HepG2 (cell line): Measurements from ENCODE around the gene NDUFB3. TPM values are rescaled to one million over a fixed set of nuclear protein-coding genes. Genes with fewer than 3 reads are reported as not detected.

Source experiments
- ELF1 ChIP-seq: sonication (generic); formaldehyde crosslinking; IDR thresholded peaks from 2 replicates; pipeline ENCODE4 v1.4.0; 2020; ENCODE audit warnings: missing genetic modification reagents
- ERF ChIP-seq: IDR thresholded peaks from 2 replicates; pipeline ENCODE4 v1.6.1; 2018; ENCODE audit warnings: missing biosample characterization, missing genetic modification reagents
- KLF11 ChIP-seq: IDR thresholded peaks from 2 replicates; pipeline ENCODE4 v1.6.1; 2016; ENCODE audit warnings: missing compliant biosample characterization
- MYC ChIP-seq: sonication (generic); formaldehyde crosslinking; IDR thresholded peaks from 2 replicates; pipeline ENCODE4 v1.9.0; 2021; ENCODE audit warnings: missing genetic modification reagents, borderline replicate concordance
- MYNN ChIP-seq: sonication (generic); formaldehyde crosslinking; IDR thresholded peaks from 2 replicates; pipeline ENCODE4 v1.4.0; 2020; ENCODE audit warnings: mild to moderate bottlenecking, low read depth, missing genetic modification reagents
- PITX1 ChIP-seq: sonication (generic); formaldehyde crosslinking; IDR thresholded peaks from 2 replicates; pipeline ENCODE4 v1.5.1; 2020; ENCODE audit warnings: mild to moderate bottlenecking, missing genetic modification reagents
- THAP8 ChIP-seq: sonication (generic); formaldehyde crosslinking; IDR thresholded peaks from 2 replicates; pipeline ENCODE4 v1.5.1; 2020; ENCODE audit warnings: missing genetic modification reagents, mild to moderate bottlenecking, borderline replicate concordance
- USF2 ChIP-seq, 2 experiments: sonication (generic) in 1 of 2; formaldehyde crosslinking in 1 of 2; IDR thresholded peaks; 2 replicates each; pipeline versions ENCODE4 v1.5.1 to v1.6.1; 2011 to 2020; ENCODE audit warnings: borderline replicate concordance in 1 of 2, low read depth in 1 of 2, low read length in 1 of 2, mild to moderate bottlenecking in 1 of 2, missing genetic modification reagents in 1 of 2, moderate library complexity in 1 of 2
- ZFP90 ChIP-seq: sonication (generic); formaldehyde crosslinking; IDR thresholded peaks from 2 replicates; pipeline ENCODE4 v1.8.0; 2022; ENCODE audit warnings: missing genetic modification reagents, mild to moderate bottlenecking, inconsistent platforms, borderline replicate concordance
- ZNF205 ChIP-seq: IDR thresholded peaks from 2 replicates; pipeline ENCODE4 v1.6.1; 2018; ENCODE audit warnings: missing biosample characterization, missing genetic modification reagents
- ZNF317 ChIP-seq: sonication (generic); formaldehyde crosslinking; IDR thresholded peaks from 2 replicates; pipeline ENCODE4 v1.5.0; 2020; ENCODE audit warnings: mild to moderate bottlenecking, missing genetic modification reagents
- ZNF33A ChIP-seq: sonication (generic); formaldehyde crosslinking; IDR thresholded peaks from 2 replicates; pipeline ENCODE4 v1.5.1; 2020; ENCODE audit warnings: missing genetic modification reagents, mild to moderate bottlenecking, moderate library complexity, borderline replicate concordance
- ZNF605 ChIP-seq: sonication (generic); formaldehyde crosslinking; IDR thresholded peaks from 2 replicates; pipeline ENCODE4 v1.8.0; 2022; ENCODE audit warnings: mild to moderate bottlenecking, missing genetic modification reagents
- ZNF687 ChIP-seq: sonication (generic); formaldehyde crosslinking; IDR thresholded peaks from 2 replicates; pipeline ENCODE4 v1.5.1; 2020; ENCODE audit warnings: mild to moderate bottlenecking, missing genetic modification reagents, moderate library complexity
- ZNF746 ChIP-seq: sonication (generic); formaldehyde crosslinking; IDR thresholded peaks from 2 replicates; pipeline ENCODE4 v1.8.0; 2022; ENCODE audit warnings: mild to moderate bottlenecking, missing genetic modification reagents
- polyA plus RNA-seq, 8 experiments: library from polyadenylated mRNA; depleted of rRNA in 3 of 8; stranded (reverse) in 7 of 8; unstranded in 1 of 8; fragments of >200 nt; fragmentation: Illumina TruSeq in 4 of 8; extraction: Trizol in 4 of 8; gene quantifications; 2 replicates each; pipeline versions ENCODE4 v1.2.1 to v1.2.3, GENCODE V29; 2011 to 2016; ENCODE audit warnings: low read depth in 4 of 8, missing spikeins in 1 of 8, mixed read lengths in 1 of 8; ENCODE audit not compliant: insufficient read depth in 1 of 8
- total RNA-seq, 5 experiments: library from RNA; depleted of rRNA; stranded (reverse); fragments of >200 nt; fragmentation: Illumina TruSeq; extraction: Trizol; gene quantifications; 2 replicates each; pipeline ENCODE4 v1.2.3, GENCODE V29; 2016; ENCODE audit warnings: low read depth in 1 of 5
- TF ChIP-seq, protein P1 (sequence below): sonication (generic); formaldehyde crosslinking; conservative IDR thresholded peaks from 2 replicates; pipeline ENCODE4 v1.8.0; 2022; ENCODE audit warnings: missing genetic modification reagents
- TF ChIP-seq, protein P2 (sequence below): conservative IDR thresholded peaks from 2 replicates; pipeline ENCODE4 v1.6.1; 2018; ENCODE audit warnings: missing genetic modification reagents

The NDUFB3 gene
- total and polyA plus RNA-seq, 2 of the 13 experiments (the other 11 are each of a cell fraction or from before 2014, with no cell fraction given): 50.7 to 159 TPM

GRCh38 chr2:201116115-201116958 is 44.5 kb downstream of the NDUFB3 start, which contains the start of gene CFLAR (continued):
- 0 out of 2 replicates have a peak, but pooled peaks have one; percentile 5 for TF ChIP-seq USF2 (IDR thresholded peaks at IDR 0.05; ENCODE audit: low read depth, low read length)
- peak; percentile 12; the same call in 1 of the 2 replicates for TF ChIP-seq USF2 (CRISPR knock-in tag; IDR thresholded peaks at IDR 0.05; ENCODE audit: borderline replicate concordance)
- TF ChIP-seq ZNF205 (CRISPR knock-in tag): peak; percentile 26; the same call in 1 of the 2 replicates
- TF ChIP-seq, protein P1, sequence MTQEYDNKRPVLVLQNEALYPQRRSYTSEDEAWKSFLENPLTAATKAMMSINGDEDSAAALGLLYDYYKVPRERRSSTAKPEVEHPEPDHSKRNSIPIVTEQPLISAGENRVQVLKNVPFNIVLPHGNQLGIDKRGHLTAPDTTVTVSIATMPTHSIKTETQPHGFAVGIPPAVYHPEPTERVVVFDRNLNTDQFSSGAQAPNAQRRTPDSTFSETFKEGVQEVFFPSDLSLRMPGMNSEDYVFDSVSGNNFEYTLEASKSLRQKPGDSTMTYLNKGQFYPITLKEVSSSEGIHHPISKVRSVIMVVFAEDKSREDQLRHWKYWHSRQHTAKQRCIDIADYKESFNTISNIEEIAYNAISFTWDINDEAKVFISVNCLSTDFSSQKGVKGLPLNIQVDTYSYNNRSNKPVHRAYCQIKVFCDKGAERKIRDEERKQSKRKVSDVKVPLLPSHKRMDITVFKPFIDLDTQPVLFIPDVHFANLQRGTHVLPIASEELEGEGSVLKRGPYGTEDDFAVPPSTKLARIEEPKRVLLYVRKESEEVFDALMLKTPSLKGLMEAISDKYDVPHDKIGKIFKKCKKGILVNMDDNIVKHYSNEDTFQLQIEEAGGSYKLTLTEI: no peak
- 0 out of 2 replicates have a peak, but pooled peaks have one; percentile 76 for TF ChIP-seq ZNF317 (CRISPR knock-in tag)
- TF ChIP-seq ELF1 (CRISPR knock-in tag): peak; percentile 91
- TF ChIP-seq PITX1: peak; percentile 69
- TF ChIP-seq MYC (CRISPR knock-in tag): peak; percentile 73
- TF ChIP-seq MYNN (CRISPR knock-in tag): no peak; the same call in none of the 2 replicates
- peak; percentile 54; the same call in 1 of the 2 replicates for TF ChIP-seq KLF11 (CRISPR knock-in tag)
- TF ChIP-seq, protein P2, sequence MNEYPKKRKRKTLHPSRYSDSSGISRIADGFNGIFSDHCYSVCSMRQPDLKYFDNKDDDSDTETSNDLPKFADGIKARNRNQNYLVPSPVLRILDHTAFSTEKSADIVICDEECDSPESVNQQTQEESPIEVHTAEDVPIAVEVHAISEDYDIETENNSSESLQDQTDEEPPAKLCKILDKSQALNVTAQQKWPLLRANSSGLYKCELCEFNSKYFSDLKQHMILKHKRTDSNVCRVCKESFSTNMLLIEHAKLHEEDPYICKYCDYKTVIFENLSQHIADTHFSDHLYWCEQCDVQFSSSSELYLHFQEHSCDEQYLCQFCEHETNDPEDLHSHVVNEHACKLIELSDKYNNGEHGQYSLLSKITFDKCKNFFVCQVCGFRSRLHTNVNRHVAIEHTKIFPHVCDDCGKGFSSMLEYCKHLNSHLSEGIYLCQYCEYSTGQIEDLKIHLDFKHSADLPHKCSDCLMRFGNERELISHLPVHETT (CRISPR knock-in tag): peak; percentile 78; the same call in 1 of the 2 replicates
- TF ChIP-seq THAP8 (CRISPR knock-in tag): peak; percentile 88; the same call in 1 of the 2 replicates
- no peak; the same call in 1 of the 2 replicates for TF ChIP-seq ZNF605 (CRISPR knock-in tag)
- TF ChIP-seq ERF (CRISPR knock-in tag): peak; percentile 39
- peak; percentile 92 for TF ChIP-seq ZNF687 (CRISPR knock-in tag)
- TF ChIP-seq ZFP90 (CRISPR knock-in tag): peak; percentile 90
- TF ChIP-seq ZNF33A (CRISPR knock-in tag): no peak
- peak; percentile 74 for TF ChIP-seq ZNF746 (CRISPR knock-in tag)
